RWPE1 (cell line): ENCODE measurements around the gene ELF5.

Experiments
- CTCF ChIA-PET: fragments of 350-600 bp; sonication (Branson Sonifier 250); formaldehyde crosslinking; extraction: SDS; loops from one replicate; lab custom pipeline; 2021; lab: Yijun Ruan, JAX
- POLR2A ChIA-PET: fragments of 400-600 bp; formaldehyde crosslinking; extraction: SDS; loops from one replicate; lab custom pipeline; 2020; ENCODE audit warnings: antibody characterized with exemption; ENCODE audit not compliant: low non-redundant PET; lab: Yijun Ruan, JAX
- DNase-seq: peaks from one replicate; pipeline ENCODE4 v3.0.0; 2012; ENCODE audit warnings: low spot score
- H3K27ac ChIP-seq: fragments of 450-650 bp; 2 replicates; pipeline ENCODE4 v1.5.1; 2017
- CTCF ChIP-seq: fragments of 450-650 bp; conservative IDR thresholded peaks from 2 replicates; pipeline ENCODE4 v1.5.1; 2017; ENCODE audit warnings: low read depth, mild to moderate bottlenecking

Gene ELF5

GRCh38 chr11:34536056-34536455, 22.5 kb upstream of the ELF5 start:
- no peak for DNase-seq
- POLR2A ChIA-PET = no interaction called here
- H3K27ac ChIP-seq = no peak overlapping the region
- TF ChIP-seq CTCF = no peak
- CTCF ChIA-PET = no interaction called here

GRCh38 chr11:34534826-34535225, 21.2 kb upstream of the ELF5 start:
- no peak for DNase-seq
- TF ChIP-seq CTCF = no peak
- no peak overlapping the region for H3K27ac ChIP-seq
- CTCF ChIA-PET = no interaction called here
- POLR2A ChIA-PET = no interaction called here

GRCh38 chr11:34531663-34532062, 18.1 kb upstream of the ELF5 start:
- no peak for TF ChIP-seq CTCF
- ChIA-PET POLR2A (no interaction called here), CTCF (no interaction called here)
- DNase-seq = no peak
- no peak overlapping the region for H3K27ac ChIP-seq

- POLR2A ChIA-PET = no interaction called here
- no peak for DNase-seq
Observed at GRCh38 chr11:34530545-34531234, 17.1 kb upstream of the ELF5 start.

GRCh38 chr11:34529643-34530042, 16.0 kb upstream of the ELF5 start:
- no peak overlapping the region for H3K27ac ChIP-seq
- POLR2A ChIA-PET = no interaction called here
- TF ChIP-seq CTCF = no peak
- no peak for DNase-seq
- CTCF ChIA-PET = no interaction called here

More at GRCh38 chr11:34530545-34531234, 17.1 kb upstream of the ELF5 start:
- H3K27ac ChIP-seq = no peak overlapping the region
- no peak for TF ChIP-seq CTCF
- CTCF ChIA-PET = no interaction called here

GRCh38 chr11:34528072-34528471, 14.5 kb upstream of the ELF5 start:
- DNase-seq = no peak
- H3K27ac ChIP-seq = no peak overlapping the region
- CTCF ChIA-PET = no interaction called here
- TF ChIP-seq CTCF = no peak
- POLR2A ChIA-PET = no interaction called here
